Effector memory CD8-positive, alpha-beta T cell (primary cell): ENCODE results near the gene FGR.
"Not testable (repeated sequence)": the region's sequence is repeated elsewhere in the genome, so short reads cannot be mapped to it uniquely, and the experiment has no call there.

Source experiments
- ATAC-seq: fragments of 150-1000 bp; cut with Tn5 transposase; replicated peaks from 2 replicates; pipeline ENCODE4 v1.10.0; 2021; ENCODE audit warnings: mild to moderate bottlenecking, moderate library complexity
- DNase-seq, 3 experiments: peaks; one replicate each; pipeline ENCODE4 v3.0.0; 2021
- H3K27ac Mint-ChIP-seq, 2 donors: one replicate each; pipeline ENCODE4 v1.8.0; 2022; ENCODE audit warnings: mild to moderate bottlenecking in 2 of 2, mixed read lengths in 2 of 2, moderate library complexity in 2 of 2
- H3K27me3 Mint-ChIP-seq, 2 donors: one replicate each; pipeline ENCODE4 v1.8.0; 2022; ENCODE audit warnings: mixed read lengths in 2 of 2
- H3K36me3 Mint-ChIP-seq: one replicate; pipeline ENCODE4 v1.8.0; 2022; ENCODE audit warnings: mild to moderate bottlenecking, moderate library complexity, mixed read lengths; ENCODE audit not compliant: insufficient read depth
- H3K4me1 Mint-ChIP-seq, 2 donors: one replicate each; pipeline ENCODE4 v1.8.0; 2022; ENCODE audit warnings: low read depth in 2 of 2, mixed read lengths in 2 of 2
- H3K4me3 Mint-ChIP-seq, 2 donors: one replicate each; pipeline ENCODE4 v1.8.0; 2022; ENCODE audit warnings: mild to moderate bottlenecking in 2 of 2, mixed read lengths in 2 of 2, moderate library complexity in 2 of 2
- H3K9me3 Mint-ChIP-seq, 2 donors: one replicate each; pipeline ENCODE4 v1.8.0; 2022; ENCODE audit warnings: mixed read lengths in 2 of 2

Gene FGR

GRCh38 chr1:27638805-27639204, 3.8 kb upstream of the FGR start:
- H3K27ac Mint-ChIP-seq, result peak overlapping the region in 1 of 2 donors; percentile 30
- ATAC-seq, result no peak
- no peaks in the 10 kb centered on the region for H3K9me3 Mint-ChIP-seq
- peaks cover 18% of the 10 kb centered on the region for H3K36me3 Mint-ChIP-seq
- H3K4me3 Mint-ChIP-seq, result no peak overlapping the region
- H3K4me1 Mint-ChIP-seq, result peaks cover 25 to 27% of the 10 kb centered on the region in 2 donors
- no peak for DNase-seq
- H3K27me3 Mint-ChIP-seq, result no peaks in the 10 kb centered on the region

- H3K9me3 Mint-ChIP-seq, result no peaks in the 10 kb centered on the region
- peaks cover 26 to 28% of the 10 kb centered on the region in 2 donors for H3K4me1 Mint-ChIP-seq
- DNase-seq, result no peak
- no peaks in the 10 kb centered on the region for H3K27me3 Mint-ChIP-seq
- no peak overlapping the region for H3K4me3 Mint-ChIP-seq
- peak overlapping the region in 1 of 2 donors; percentile 30 for H3K27ac Mint-ChIP-seq
- H3K36me3 Mint-ChIP-seq, result peaks cover 18% of the 10 kb centered on the region
- ATAC-seq, result no peak
Measured at GRCh38 chr1:27638047-27638734, 3.2 kb upstream of the FGR start.

GRCh38 chr1:27635396-27636142, 584 bp upstream of the FGR start:
- Mint-ChIP-seq H3K27ac (peak overlapping the region; percentile 79 to 95), H3K36me3 (peaks cover 21% of the 10 kb centered on the region), H3K4me3 (peak overlapping the region; percentile 51 to 53), H3K9me3 (no peaks in the 10 kb centered on the region), H3K4me1 (peaks cover 51 to 53% of the 10 kb centered on the region in 2 donors), H3K27me3 (no peaks in the 10 kb centered on the region)
- ATAC-seq (no peak), DNase-seq (no peak)

- peak in 1 of 3 experiments; percentile 48 for DNase-seq
- Mint-ChIP-seq H3K27ac (peak overlapping the region; percentile 87 to 95), H3K4me3 (peak overlapping the region; percentile 78 to 79), H3K4me1 (peaks cover 51 to 57% of the 10 kb centered on the region in 2 donors), H3K27me3 (no peaks in the 10 kb centered on the region), H3K36me3 (peaks cover 21% of the 10 kb centered on the region), H3K9me3 (no peaks in the 10 kb centered on the region)
- ATAC-seq, result peak; percentile 67
Measured at GRCh38 chr1:27634177-27634984, 604 bp downstream of the FGR start.

GRCh38 chr1:27633640-27634176, 1.3 kb downstream of the FGR start:
- Mint-ChIP-seq H3K4me1 (peaks cover 55 to 60% of the 10 kb centered on the region in 2 donors), H3K27me3 (no peaks in the 10 kb centered on the region), H3K27ac (peak overlapping the region; percentile 91 to 95), H3K4me3 (peak overlapping the region; percentile 64 to 78), H3K9me3 (no peaks in the 10 kb centered on the region), H3K36me3 (peaks cover 21% of the 10 kb centered on the region)
- DNase-seq (no peak), ATAC-seq (no peak)

GRCh38 chr1:27633298-27633610, 1.7 kb downstream of the FGR start:
- ATAC-seq (no peak), DNase-seq (no peak)
- Mint-ChIP-seq H3K4me3 (peak overlapping the region; percentile 64 to 78), H3K27me3 (no peaks in the 10 kb centered on the region), H3K27ac (peak overlapping the region; percentile 91 to 95), H3K36me3 (peaks cover 21% of the 10 kb centered on the region), H3K4me1 (peaks cover 57 to 63% of the 10 kb centered on the region in 2 donors), H3K9me3 (no peaks in the 10 kb centered on the region)

GRCh38 chr1:27632387-27633297, 2.3 kb downstream of the FGR start:
- ATAC-seq (peak; percentile 54), DNase-seq (no peak)
- Mint-ChIP-seq H3K4me3 (peak overlapping the region; percentile 64 to 78), H3K27me3 (no peaks in the 10 kb centered on the region), H3K9me3 (no peaks in the 10 kb centered on the region), H3K36me3 (peaks cover 21% of the 10 kb centered on the region), H3K4me1 (peaks cover 57 to 58% of the 10 kb centered on the region in 2 donors), H3K27ac (peak overlapping the region; percentile 91 to 95)

- H3K27ac Mint-ChIP-seq, result peak overlapping the region; percentile 91 to 95
- peaks cover 14% of the 10 kb centered on the region for H3K36me3 Mint-ChIP-seq
- ATAC-seq, result no peak
- peaks cover 61 to 65% of the 10 kb centered on the region in 2 donors for H3K4me1 Mint-ChIP-seq
- no peaks in the 10 kb centered on the region for H3K9me3 Mint-ChIP-seq
- peak overlapping the region in 1 of 2 donors; percentile 64 for H3K4me3 Mint-ChIP-seq
- no peaks in the 10 kb centered on the region for H3K27me3 Mint-ChIP-seq
- no peak for DNase-seq
Measured at GRCh38 chr1:27630859-27631491, 4.0 kb downstream of the FGR start.

GRCh38 chr1:27628712-27629111, 6.3 kb downstream of the FGR start:
- Mint-ChIP-seq H3K27me3 (no peaks in the 10 kb centered on the region), H3K36me3 (peaks cover 6% of the 10 kb centered on the region), H3K4me3 (peak overlapping the region; percentile 3 to 6), H3K27ac (peak overlapping the region; percentile 6 to 66), H3K4me1 (peaks cover 54 to 60% of the 10 kb centered on the region in 2 donors), H3K9me3 (no peaks in the 10 kb centered on the region)
- ATAC-seq (no peak), DNase-seq (no peak)

GRCh38 chr1:27627733-27628132, 7.3 kb downstream of the FGR start:
- DNase-seq, H3K9me3 Mint-ChIP-seq, H3K27me3 Mint-ChIP-seq, H3K27ac Mint-ChIP-seq, ATAC-seq: not testable (repeated sequence)
- Mint-ChIP-seq H3K36me3 (peaks cover 13% of the 10 kb centered on the region), H3K4me3 (peak overlapping the region in 1 of 2 donors; percentile 6), H3K4me1 (peaks cover 51 to 57% of the 10 kb centered on the region in 2 donors)

- Mint-ChIP-seq H3K36me3 (peaks cover 12% of the 10 kb centered on the region), H3K27ac (no peak overlapping the region), H3K27me3 (no peaks in the 10 kb centered on the region), H3K4me3 (no peak overlapping the region), H3K4me1 (peaks cover 45 to 50% of the 10 kb centered on the region in 2 donors), H3K9me3 (no peaks in the 10 kb centered on the region)
- peak; percentile 46 for ATAC-seq
- no peak for DNase-seq
Measured at GRCh38 chr1:27627061-27627460, 7.9 kb downstream of the FGR start.
